Neuronal stem cell (in vitro differentiated cells): Measurements from ENCODE around the gene ISM1.

Experiments
- DNase-seq: peaks from one replicate; pipeline ENCODE4 v3.0.0-alpha.2; 2013; ENCODE audit warnings: low spot score
- H2AFZ ChIP-seq: one replicate; pipeline ENCODE4 v1.6.1; 2013; ENCODE audit warnings: mild to moderate bottlenecking, low read length, inconsistent platforms
- H2AK5ac ChIP-seq: 2 replicates; pipeline ENCODE4 v1.6.1; 2013; ENCODE audit warnings: low read depth, mild to moderate bottlenecking, inconsistent platforms, low read length, moderate library complexity, mixed read lengths
- H2BK120ac ChIP-seq: 2 replicates; pipeline ENCODE4 v1.6.1; 2013; ENCODE audit warnings: low read depth, mild to moderate bottlenecking, inconsistent platforms, low read length, moderate library complexity, mixed read lengths
- H2BK12ac ChIP-seq: one replicate; pipeline ENCODE4 v1.6.1; 2013; ENCODE audit warnings: low read length, inconsistent platforms
- H2BK15ac ChIP-seq: 2 replicates; pipeline ENCODE4 v1.6.1; 2013; ENCODE audit warnings: mild to moderate bottlenecking, low read length, inconsistent platforms, mixed read lengths
- H2BK5ac ChIP-seq: one replicate; pipeline ENCODE4 v1.6.1; 2013; ENCODE audit warnings: inconsistent platforms, mild to moderate bottlenecking, low read length, moderate library complexity
- H3K14ac ChIP-seq: one replicate; pipeline ENCODE4 v1.6.1; 2013; ENCODE audit warnings: low read length, inconsistent platforms
- H3K18ac ChIP-seq: 2 replicates; pipeline ENCODE4 v1.6.1; 2013; ENCODE audit warnings: low read length, inconsistent platforms
- H3K23ac ChIP-seq: 2 replicates; pipeline ENCODE4 v1.6.1; 2013; ENCODE audit warnings: low read depth, mild to moderate bottlenecking, mixed read lengths, low read length, inconsistent platforms; ENCODE audit not compliant: poor library complexity
- H3K27ac ChIP-seq: replicated peaks from 3 replicates; pipeline ENCODE4 v1.5.1; 2013; ENCODE audit warnings: low read length, inconsistent platforms
- H3K27me3 ChIP-seq, 3 experiments: 2 replicates each; pipeline ENCODE4 v1.6.1; 2013; ENCODE audit warnings: low read length in 3 of 3, mild to moderate bottlenecking in 2 of 3, inconsistent platforms in 1 of 3, low read depth in 1 of 3, mixed read lengths in 1 of 3, moderate library complexity in 1 of 3; ENCODE audit not compliant: control insufficient read depth in 3 of 3, insufficient read depth in 3 of 3
- H3K36me3 ChIP-seq, 2 donors: replicated peaks in 1 of 2; 2 replicates each; pipeline ENCODE4 v1.6.1; 2013; ENCODE audit warnings: low read length in 2 of 2; ENCODE audit not compliant: control insufficient read depth in 2 of 2, insufficient read depth in 2 of 2
- H3K4ac ChIP-seq: 2 replicates; pipeline ENCODE4 v1.6.1; 2013; ENCODE audit warnings: inconsistent platforms, mild to moderate bottlenecking, low read length, moderate library complexity
- H3K4me1 ChIP-seq, 2 donors: 1 replicate in 1 of 2; 2 replicates in 1 of 2; pipeline ENCODE4 v1.6.1; 2013; ENCODE audit warnings: low read length in 2 of 2, low read depth in 1 of 2; ENCODE audit not compliant: control insufficient read depth in 2 of 2, insufficient read depth in 1 of 2
- H3K4me2 ChIP-seq: one replicate; pipeline ENCODE4 v1.6.1; 2013; ENCODE audit warnings: mild to moderate bottlenecking, low read length, inconsistent platforms; ENCODE audit not compliant: insufficient read depth, poor library complexity, severe bottlenecking
- H3K4me3 ChIP-seq, 2 donors: 2 replicates each; pipeline ENCODE4 v1.5.1; 2013; ENCODE audit warnings: low read length in 2 of 2, mild to moderate bottlenecking in 2 of 2, inconsistent platforms in 1 of 2, moderate library complexity in 1 of 2
- H3K79me1 ChIP-seq: one replicate; pipeline ENCODE4 v1.6.1; 2013; ENCODE audit warnings: low read depth, mild to moderate bottlenecking, inconsistent platforms, low read length, moderate library complexity
- H3K9ac ChIP-seq: one replicate; pipeline ENCODE4 v1.6.1; 2013; ENCODE audit warnings: mild to moderate bottlenecking, low read depth, low read length, inconsistent platforms; ENCODE audit not compliant: poor library complexity
- H3K9me3 ChIP-seq, 2 donors: replicated peaks in 1 of 2; 2 replicates each; pipeline versions ENCODE3 to v1.6.1; 2013; ENCODE audit warnings: low read length in 2 of 2, mild to moderate bottlenecking in 2 of 2, inconsistent platforms in 1 of 2, low read depth in 1 of 2, mixed read lengths in 1 of 2, moderate library complexity in 1 of 2; ENCODE audit not compliant: control insufficient read depth in 2 of 2, insufficient read depth in 1 of 2
- H4K8ac ChIP-seq: one replicate; pipeline ENCODE4 v1.6.1; 2013; ENCODE audit warnings: low read depth, mild to moderate bottlenecking, inconsistent platforms, low read length, moderate library complexity
- H4K91ac ChIP-seq: one replicate; pipeline ENCODE4 v1.6.1; 2013; ENCODE audit warnings: low read length, low read depth, mild to moderate bottlenecking, inconsistent platforms; ENCODE audit not compliant: poor library complexity
- WGBS, 2 donors: extraction: QIAGEN DNeasy Blood & Tissue Kit; methylation state at CpG; one replicate each; pipeline ENCODE4 v1.1.7; 2013; ENCODE audit warnings: missing lambda C conversion rate in 2 of 2, mixed read lengths in 1 of 2; ENCODE audit not compliant: insufficient read length in 2 of 2, insufficient replicate concordance in 1 of 2; ENCODE audit errors: extremely low coverage in 2 of 2; 5-methylcytosine and 5-hydroxymethylcytosine counted together

Gene ISM1

DNA sequence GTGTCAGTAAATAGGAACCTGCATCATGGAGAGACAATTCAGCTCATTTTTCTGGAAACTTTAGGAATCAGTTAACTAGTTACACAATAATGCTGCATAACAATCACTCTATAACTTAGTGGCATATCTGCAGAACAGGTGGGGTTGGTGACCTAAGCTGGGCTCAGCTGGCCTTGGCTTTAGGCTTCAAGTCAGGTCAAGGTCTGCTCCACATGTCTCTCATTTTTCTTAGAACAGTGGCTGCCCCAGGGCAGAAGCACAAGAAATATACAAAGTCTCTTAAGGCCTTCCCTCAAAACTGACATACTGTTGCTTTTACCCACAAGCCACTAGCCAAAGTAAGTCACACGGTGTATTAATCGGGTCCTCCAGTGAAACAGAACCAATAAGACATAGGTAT, 14.1 kb upstream of the ISM1 start:
- no peak overlapping the region for H3K18ac ChIP-seq
- no peak overlapping the region for H2BK15ac ChIP-seq
- H2BK120ac ChIP-seq = no peak overlapping the region
- no peak overlapping the region for H4K91ac ChIP-seq
- no peak overlapping the region for H2AK5ac ChIP-seq
- no peak overlapping the region for H3K4ac ChIP-seq
- H2AFZ ChIP-seq = no peak overlapping the region
- H3K9me3 ChIP-seq = peaks cover 0 to 6% of the 10 kb centered on the region in 2 donors
- H2BK5ac ChIP-seq = no peak overlapping the region
- H2BK12ac ChIP-seq = no peak overlapping the region
- H3K4me2 ChIP-seq = no peak overlapping the region
- H3K27ac ChIP-seq = no peak overlapping the region
- no peak overlapping the region for H3K14ac ChIP-seq
- no peak for DNase-seq
- H3K79me1 ChIP-seq = no peaks in the 10 kb centered on the region
- no peak overlapping the region for H4K8ac ChIP-seq
- H3K9ac ChIP-seq = no peak overlapping the region
- H3K23ac ChIP-seq = no peak overlapping the region
- WGBS, 2 donors = no CpG with 5 or more reads among the region's 2 CpGs
- H3K4me1 ChIP-seq = no peaks in the 10 kb centered on the region
- H3K36me3 ChIP-seq = no peaks in the 10 kb centered on the region
- H3K27me3 ChIP-seq = peaks cover 2 to 17% (median 16%) of the 10 kb centered on the region in 3 experiments
- H3K4me3 ChIP-seq = no peak overlapping the region

DNA sequence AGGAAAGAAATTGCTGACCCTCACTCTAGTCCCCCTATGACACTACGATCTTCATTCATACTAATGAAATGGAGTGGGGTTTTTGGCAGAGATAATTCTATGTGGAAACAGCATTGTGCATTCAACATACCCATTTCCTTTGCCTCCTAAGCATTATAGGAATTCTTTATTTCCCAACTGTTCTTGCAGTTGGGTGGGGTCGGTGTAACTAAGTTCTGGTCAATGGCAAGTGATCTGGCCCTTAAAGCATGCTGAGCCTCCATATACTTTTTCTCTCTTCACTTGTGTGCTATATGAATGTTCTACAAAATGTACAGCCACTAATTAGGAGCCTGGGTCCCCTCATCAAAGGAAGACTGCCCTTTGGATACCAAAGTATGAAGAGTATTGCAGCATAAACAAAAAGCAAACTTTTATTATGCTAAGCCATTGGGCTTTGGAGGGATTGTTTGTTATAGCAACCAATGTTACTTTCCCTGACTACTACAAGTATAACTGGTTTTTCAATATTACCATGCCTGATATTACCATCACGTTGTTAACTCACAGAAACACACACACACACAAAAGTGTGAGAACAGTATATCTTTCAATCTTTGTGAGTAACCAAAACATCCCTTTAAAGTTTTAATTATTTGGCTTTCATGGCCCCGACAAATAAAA, 9.0 kb upstream of the ISM1 start:
- H4K8ac ChIP-seq = no peak overlapping the region
- no peak overlapping the region for H4K91ac ChIP-seq
- no peak overlapping the region for H2AFZ ChIP-seq
- H2AK5ac ChIP-seq = no peak overlapping the region
- no peak overlapping the region for H3K4me3 ChIP-seq
- H2BK15ac ChIP-seq = no peak overlapping the region
- H3K4me2 ChIP-seq = no peak overlapping the region
- no peaks in the 10 kb centered on the region for H3K79me1 ChIP-seq
- DNase-seq = no peak
- no peak overlapping the region for H3K9ac ChIP-seq
- H3K23ac ChIP-seq = no peak overlapping the region
- no peaks in the 10 kb centered on the region for H3K4me1 ChIP-seq
- no CpG with 5 or more reads among the region's 4 CpGs for WGBS, 2 donors
- peaks cover 0 to 2% of the 10 kb centered on the region in 2 donors for H3K9me3 ChIP-seq
- no peak overlapping the region for H3K18ac ChIP-seq
- no peak overlapping the region for H3K14ac ChIP-seq
- H3K4ac ChIP-seq = no peak overlapping the region
- H2BK5ac ChIP-seq = no peak overlapping the region
- no peaks in the 10 kb centered on the region for H3K36me3 ChIP-seq
- H2BK12ac ChIP-seq = no peak overlapping the region
- no peak overlapping the region for H2BK120ac ChIP-seq
- no peak overlapping the region for H3K27ac ChIP-seq
- H3K27me3 ChIP-seq = peaks cover 2 to 50% (median 12%) of the 10 kb centered on the region in 3 experiments

DNA sequence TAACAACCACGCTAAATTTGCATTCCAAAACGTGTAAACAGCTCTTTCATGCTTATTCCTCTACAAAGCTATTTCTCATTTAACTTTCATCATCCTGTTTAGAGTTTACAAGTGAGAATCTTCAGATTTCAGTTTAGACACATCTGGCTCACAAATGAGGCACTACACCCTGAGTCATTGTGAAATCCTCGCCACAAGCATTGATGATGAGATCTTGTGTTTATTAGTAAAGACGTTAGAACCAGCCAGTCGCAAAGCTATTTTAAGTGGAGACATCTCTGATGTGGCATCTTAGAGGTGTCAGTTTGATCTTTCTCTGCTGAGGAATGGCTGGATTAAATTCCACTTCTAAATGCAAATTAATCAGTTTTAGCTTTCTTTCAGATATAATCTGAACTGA, 8.3 kb upstream of the ISM1 start:
- no peak overlapping the region for H3K4me2 ChIP-seq
- no peak overlapping the region for H3K23ac ChIP-seq
- no peak overlapping the region for H2BK15ac ChIP-seq
- H4K91ac ChIP-seq = no peak overlapping the region
- H3K9me3 ChIP-seq = peaks cover 0 to 2% of the 10 kb centered on the region in 2 donors
- peaks cover 2 to 57% (median 14%) of the 10 kb centered on the region in 3 experiments for H3K27me3 ChIP-seq
- no peaks in the 10 kb centered on the region for H3K79me1 ChIP-seq
- no peak overlapping the region for H2BK5ac ChIP-seq
- no peak overlapping the region for H2BK120ac ChIP-seq
- H3K36me3 ChIP-seq = no peaks in the 10 kb centered on the region
- no peak overlapping the region for H3K4me3 ChIP-seq
- no peak overlapping the region for H3K27ac ChIP-seq
- no peak for DNase-seq
- H3K18ac ChIP-seq = no peak overlapping the region
- H2BK12ac ChIP-seq = no peak overlapping the region
- no peak overlapping the region for H3K14ac ChIP-seq
- no peak overlapping the region for H4K8ac ChIP-seq
- no peak overlapping the region for H2AK5ac ChIP-seq
- H2AFZ ChIP-seq = no peak overlapping the region
- no CpG with 5 or more reads among the region's 5 CpGs for WGBS, 2 donors
- no peaks in the 10 kb centered on the region for H3K4me1 ChIP-seq
- no peak overlapping the region for H3K4ac ChIP-seq
- H3K9ac ChIP-seq = no peak overlapping the region

DNA sequence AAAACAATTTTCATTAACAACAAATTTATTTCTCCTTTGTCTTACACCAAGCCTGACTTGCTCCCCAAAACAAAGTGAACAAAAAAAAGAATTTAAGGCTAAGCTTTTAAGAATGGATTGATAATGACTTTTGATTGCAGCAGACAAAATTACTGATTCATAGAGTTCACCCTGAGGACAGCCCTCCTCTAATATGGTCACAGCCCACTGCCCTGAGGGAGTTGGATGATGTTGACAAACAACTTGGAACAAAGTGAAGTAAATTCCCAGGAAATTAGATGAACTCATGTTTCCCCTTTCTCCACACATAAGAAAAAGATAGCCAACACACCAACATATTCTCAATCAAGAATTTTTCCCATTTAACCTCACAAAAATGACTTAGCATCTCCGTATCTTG, 7.7 kb upstream of the ISM1 start:
- no peak overlapping the region for H3K27ac ChIP-seq
- no peaks in the 10 kb centered on the region for H3K79me1 ChIP-seq
- no peak overlapping the region for H2BK12ac ChIP-seq
- no peak overlapping the region for H4K8ac ChIP-seq
- no peak for DNase-seq
- H3K9ac ChIP-seq = no peak overlapping the region
- no peak overlapping the region for H3K14ac ChIP-seq
- no peak overlapping the region for H2AK5ac ChIP-seq
- no peak overlapping the region for H2AFZ ChIP-seq
- H3K9me3 ChIP-seq = peaks cover 0 to 3% of the 10 kb centered on the region in 2 donors
- H3K4me3 ChIP-seq = no peak overlapping the region
- peaks cover 4 to 61% (median 20%) of the 10 kb centered on the region in 3 experiments for H3K27me3 ChIP-seq
- no peak overlapping the region for H2BK5ac ChIP-seq
- H3K23ac ChIP-seq = no peak overlapping the region
- H4K91ac ChIP-seq = no peak overlapping the region
- H3K4me2 ChIP-seq = no peak overlapping the region
- H3K4me1 ChIP-seq = no peaks in the 10 kb centered on the region
- no peaks in the 10 kb centered on the region for H3K36me3 ChIP-seq
- no CpG with 5 or more reads among the region's 1 CpG for WGBS, 2 donors
- H2BK120ac ChIP-seq = no peak overlapping the region
- no peak overlapping the region for H3K18ac ChIP-seq
- no peak overlapping the region for H3K4ac ChIP-seq
- H2BK15ac ChIP-seq = no peak overlapping the region
